H1 (cell line): ENCODE measurements around the gene MYO16. TPM values are rescaled to one million over a fixed set of nuclear protein-coding genes. Genes with fewer than 3 reads are reported as not detected.

ENCODE experiments used
- CTCF ChIA-PET: fragments of 300-600 bp; sonication (Branson Sonifier 250); formaldehyde crosslinking; loops from one replicate; lab custom pipeline; 2021; ENCODE audit not compliant: partially characterized antibody; lab: Charles Lee
- POLR2A ChIA-PET: fragments of 300-600 bp; sonication (Branson Sonifier 250); formaldehyde crosslinking; loops from one replicate; lab custom pipeline; 2021; ENCODE audit warnings: inconsistent platforms; ENCODE audit not compliant: partially characterized antibody; lab: Charles Lee
- DNase-seq, 2 experiments: peaks; one replicate each; pipeline versions ENCODE4 v3.0.0 to v3.0.0-alpha.2; 2010 to 2022; ENCODE audit warnings: low spot score in 2 of 2, low read depth in 1 of 2, mixed read lengths in 1 of 2
- FAIRE-seq: peaks from 2 replicates; lab custom pipeline; 2011; peaks lifted over from hg19 to GRCh38; lab: Jason Lieb, UNC
- H2AFZ ChIP-seq: 2 replicates; pipeline ENCODE4 v1.8.1; 2012; ENCODE audit warnings: low read length, inconsistent platforms
- H2AK5ac ChIP-seq: 2 replicates; pipeline ENCODE4 v1.6.1; 2013; ENCODE audit warnings: low read depth, low read length
- H2BK120ac ChIP-seq: replicated peaks from 2 replicates; pipeline ENCODE3; 2013; ENCODE audit warnings: low read depth, low read length, inconsistent platforms
- H2BK12ac ChIP-seq: 2 replicates; pipeline ENCODE4 v1.6.1; 2013; ENCODE audit warnings: low read depth, low read length
- H2BK15ac ChIP-seq: 2 replicates; pipeline ENCODE4 v1.6.1; 2013; ENCODE audit warnings: low read length
- H2BK20ac ChIP-seq: 2 replicates; pipeline ENCODE4 v1.6.1; 2013; ENCODE audit warnings: low read length
- H2BK5ac ChIP-seq: 2 replicates; pipeline ENCODE4 v1.6.1; 2013; ENCODE audit warnings: low read depth, low read length
- H3K14ac ChIP-seq: 2 replicates; pipeline ENCODE4 v1.6.1; 2013; ENCODE audit warnings: inconsistent platforms; ENCODE audit not compliant: insufficient read length
- H3K18ac ChIP-seq: 2 replicates; pipeline ENCODE4 v1.6.1; 2013; ENCODE audit warnings: low read length; ENCODE audit errors: extremely low read depth
- H3K23ac ChIP-seq: 2 replicates; pipeline ENCODE4 v1.6.1; 2013; ENCODE audit warnings: inconsistent platforms; ENCODE audit not compliant: insufficient read length
- H3K23me2 ChIP-seq: 2 replicates; pipeline ENCODE4 v1.6.1; 2013; ENCODE audit warnings: low read depth, low read length
- H3K27ac ChIP-seq: 2 replicates; pipeline ENCODE4 v1.6.1; 2011; ENCODE audit warnings: low read depth, low read length, inconsistent platforms
- H3K27me3 ChIP-seq, 4 experiments: replicated peaks in 1 of 4; 1 replicate in 1 of 4; 2 replicates in 3 of 4; pipeline versions ENCODE4 v1.6.1 to v1.8.1; 2011 to 2013; ENCODE audit warnings: low read length in 3 of 4, mild to moderate bottlenecking in 3 of 4, inconsistent platforms in 2 of 4, mixed read lengths in 2 of 4, moderate library complexity in 1 of 4; ENCODE audit not compliant: control insufficient read depth in 3 of 4, insufficient read depth in 3 of 4; ENCODE audit errors: extremely low read depth in 1 of 4
- H3K36me3 ChIP-seq, 4 experiments: 2 replicates each; pipeline versions ENCODE4 v1.6.1 to v1.8.1; 2011 to 2013; ENCODE audit warnings: mild to moderate bottlenecking in 4 of 4, low read length in 3 of 4, moderate library complexity in 2 of 4, control low read depth in 1 of 4, inconsistent platforms in 1 of 4; ENCODE audit not compliant: insufficient read depth in 4 of 4, control insufficient read depth in 2 of 4
- H3K4ac ChIP-seq: replicated peaks from 2 replicates; pipeline ENCODE3; 2013; ENCODE audit warnings: low read length, low read depth, mixed read lengths, inconsistent platforms; ENCODE audit not compliant: insufficient read length
- H3K4me1 ChIP-seq, 4 experiments: replicated peaks in 1 of 4; 1 replicate in 1 of 4; 2 replicates in 3 of 4; pipeline versions ENCODE4 v1.6.1 to v1.8.1; 2011 to 2013; ENCODE audit warnings: low read length in 3 of 4, inconsistent platforms in 2 of 4, mixed read lengths in 1 of 4; ENCODE audit not compliant: insufficient read depth in 4 of 4, control insufficient read depth in 3 of 4
- H3K4me2 ChIP-seq, 2 experiments: 2 replicates each; pipeline versions ENCODE4 v1.6.1 to v1.8.1; 2011 to 2013; ENCODE audit warnings: low read depth in 2 of 2, low read length in 2 of 2, control low read depth in 1 of 2, inconsistent platforms in 1 of 2, mild to moderate bottlenecking in 1 of 2; ENCODE audit not compliant: insufficient read depth in 1 of 2
- H3K4me3 ChIP-seq, 4 experiments: fragments of 200-600, 300-600 bp in 1 of 4; sonication (generic), shearing (Covaris generic), sonication (Bioruptor Twin) in 1 of 4; 2 replicates each; pipeline versions ENCODE4 v1.5.1 to v1.8.1; 2011 to 2016; ENCODE audit warnings: low read length in 4 of 4, low read depth in 3 of 4, control low read depth in 2 of 4, inconsistent platforms in 2 of 4, mild to moderate bottlenecking in 2 of 4, mixed read lengths in 1 of 4, moderate library complexity in 1 of 4; ENCODE audit not compliant: insufficient read depth in 2 of 4; ENCODE audit errors: extremely low read depth in 1 of 4
- H3K56ac ChIP-seq: replicated peaks from 2 replicates; pipeline ENCODE3; 2013; ENCODE audit warnings: low read depth, mild to moderate bottlenecking, mixed read lengths, low read length, inconsistent platforms; ENCODE audit not compliant: insufficient read length
- H3K79me1 ChIP-seq: 2 replicates; pipeline ENCODE4 v1.6.1; 2013; ENCODE audit warnings: low read depth, low read length, control low read depth
- H3K79me2 ChIP-seq, 2 experiments: 2 replicates each; pipeline versions ENCODE4 v1.6.1 to v1.8.1; 2012 to 2013; ENCODE audit warnings: low read length in 2 of 2, mild to moderate bottlenecking in 2 of 2, inconsistent platforms in 1 of 2; ENCODE audit not compliant: insufficient read depth in 2 of 2, control insufficient read depth in 1 of 2
- H3K9ac ChIP-seq, 4 experiments: replicated peaks in 1 of 4; 1 replicate in 1 of 4; 2 replicates in 3 of 4; pipeline versions ENCODE4 v1.6.1 to v1.8.1; 2011 to 2013; ENCODE audit warnings: low read depth in 3 of 4, low read length in 3 of 4, control low read depth in 2 of 4, mild to moderate bottlenecking in 2 of 4, moderate library complexity in 2 of 4, inconsistent platforms in 1 of 4; ENCODE audit errors: extremely low read depth in 1 of 4
- H3K9me3 ChIP-seq, 2 experiments: 2 replicates each; pipeline versions ENCODE4 v1.6.1 to v1.8.1; 2012 to 2013; ENCODE audit warnings: mild to moderate bottlenecking in 2 of 2, moderate library complexity in 2 of 2, control low read depth in 1 of 2, inconsistent platforms in 1 of 2, low read depth in 1 of 2, low read length in 1 of 2, mixed read lengths in 1 of 2; ENCODE audit not compliant: insufficient read depth in 2 of 2
- H4K20me1 ChIP-seq, 2 experiments: replicated peaks in 1 of 2; 2 replicates each; pipeline versions ENCODE3 to v1.8.1; 2011 to 2013; ENCODE audit warnings: inconsistent platforms in 2 of 2, low read length in 2 of 2, mild to moderate bottlenecking in 1 of 2; ENCODE audit not compliant: insufficient read depth in 2 of 2, control insufficient read depth in 1 of 2
- H4K5ac ChIP-seq: 2 replicates; pipeline ENCODE4 v1.6.1; 2013; ENCODE audit warnings: low read length, low read depth, mixed read lengths, inconsistent platforms; ENCODE audit not compliant: insufficient read length
- H4K8ac ChIP-seq: 2 replicates; pipeline ENCODE4 v1.8.0; 2013; ENCODE audit warnings: mild to moderate bottlenecking, moderate library complexity, low read length, inconsistent platforms; ENCODE audit not compliant: insufficient read depth; ENCODE audit errors: extremely low read depth
- H4K91ac ChIP-seq: replicated peaks from 2 replicates; pipeline ENCODE3; 2013; ENCODE audit warnings: low read length, mixed read lengths, inconsistent platforms; ENCODE audit not compliant: insufficient read length
- ASH2L ChIP-seq: fragments of 200-600, 300-600 bp; sonication (generic); IDR thresholded peaks from one replicate; pipeline ENCODE4 v1.7.1; 2017; ENCODE audit warnings: low read length
- BRCA1 ChIP-seq: IDR thresholded peaks from 2 replicates; pipeline ENCODE4 v1.6.1; 2012; ENCODE audit warnings: low read depth, low read length, improper control_type of control experiment
- FOSL1 ChIP-seq: IDR thresholded peaks from 2 replicates; pipeline ENCODE4 v1.6.1; 2011; ENCODE audit warnings: mild to moderate bottlenecking, low read depth, low read length, moderate library complexity; ENCODE audit not compliant: insufficient read depth
- GABPA ChIP-seq: IDR thresholded peaks from 2 replicates; pipeline ENCODE4 v1.6.1; 2011; ENCODE audit warnings: mild to moderate bottlenecking, low read length, moderate library complexity, borderline replicate concordance; ENCODE audit not compliant: insufficient read depth
- GTF2F1 ChIP-seq: IDR thresholded peaks from 2 replicates; pipeline ENCODE4 v1.6.1; 2012; ENCODE audit warnings: low read depth, low read length, improper control_type of control experiment, borderline replicate concordance
- HDAC2 ChIP-seq, 2 experiments: fragments of 300-600 bp in 1 of 2; sonication (generic) in 1 of 2; IDR thresholded peaks; 2 replicates each; pipeline ENCODE4 v1.6.1; 2011 to 2012; ENCODE audit warnings: low read depth in 2 of 2, low read length in 2 of 2, mild to moderate bottlenecking in 2 of 2, moderate library complexity in 2 of 2, borderline replicate concordance in 1 of 2, inconsistent platforms in 1 of 2
- KDM5A ChIP-seq: fragments of 200-600 bp; IDR thresholded peaks from 2 replicates; pipeline ENCODE4 v1.7.1; 2012; ENCODE audit warnings: mild to moderate bottlenecking, low read length, inconsistent platforms, mixed read lengths
- NANOG ChIP-seq: IDR thresholded peaks from 2 replicates; pipeline ENCODE4 v1.6.1; 2011; ENCODE audit warnings: low read length, low read depth, mild to moderate bottlenecking, inconsistent platforms; ENCODE audit not compliant: insufficient read depth, poor library complexity, severe bottlenecking
- RXRA ChIP-seq: IDR thresholded peaks from 2 replicates; pipeline ENCODE4 v1.6.1; 2011; ENCODE audit warnings: low read depth, mild to moderate bottlenecking, low read length, moderate library complexity; ENCODE audit not compliant: insufficient read depth
- SIX5 ChIP-seq: IDR thresholded peaks from 2 replicates; pipeline ENCODE4 v1.6.1; 2011; ENCODE audit warnings: mild to moderate bottlenecking, low read depth, low read length
- YY1 ChIP-seq: IDR thresholded peaks from 2 replicates; pipeline ENCODE4 v1.6.1; 2011; ENCODE audit warnings: low read depth, mild to moderate bottlenecking, low read length
- WGBS, 2 experiments: shearing (Covaris generic) in 1 of 2; methylation state at CpG; one replicate each; pipeline versions ENCODE4 v1.1.6 to v1.1.7; 2013 to 2015; ENCODE audit warnings: low lambda C conversion rate in 2 of 2, mixed read lengths in 2 of 2, inconsistent platforms in 1 of 2, low coverage in 1 of 2, missing lambda C conversion rate in 1 of 2; ENCODE audit not compliant: insufficient replicate concordance in 2 of 2, insufficient coverage in 1 of 2, insufficient read length in 1 of 2; ENCODE audit errors: extremely low coverage in 1 of 2, missing lambda C conversion rate in 1 of 2; 5-methylcytosine and 5-hydroxymethylcytosine counted together
- polyA plus RNA-seq, 7 experiments: library from polyadenylated mRNA; depleted of rRNA in 3 of 7; stranded (reverse) in 5 of 7; unstranded in 2 of 7; fragments of >200 nt in 5 of 7; fragments of 200-250 nt in 2 of 7; gene quantifications; 1 replicate in 5 of 7; 2 replicates in 1 of 7; 4 replicates in 1 of 7; pipeline versions ENCODE4 v1.2.1 to v1.2.3, GENCODE V29; 2011 to 2013; ENCODE audit warnings: missing spikeins in 2 of 7, mixed read lengths in 2 of 7
- total RNA-seq: library from RNA; stranded (reverse); fragmentation: NEBNext Ultra II Directional; extraction: Animal tissue kit (Norgen Biotek cat#: 25700); gene quantifications from 2 replicates; pipeline ENCODE4 v1.2.1, GENCODE V29; 2021
- TF ChIP-seq, protein P1 (sequence below): IDR thresholded peaks from 2 replicates; pipeline ENCODE4 v1.6.1; 2011; ENCODE audit warnings: low read depth, mild to moderate bottlenecking, low read length; ENCODE audit not compliant: insufficient read depth
- TF ChIP-seq, protein P2 (sequence below): IDR thresholded peaks from 2 replicates; pipeline ENCODE4 v1.6.1; 2012; ENCODE audit warnings: inconsistent platforms

The MYO16 gene
- total and polyA plus RNA-seq, 2 of the 8 experiments (the other 6 are each of a cell fraction or from before 2014, with no cell fraction given) = 0.02 to 0.22 TPM

DNA sequence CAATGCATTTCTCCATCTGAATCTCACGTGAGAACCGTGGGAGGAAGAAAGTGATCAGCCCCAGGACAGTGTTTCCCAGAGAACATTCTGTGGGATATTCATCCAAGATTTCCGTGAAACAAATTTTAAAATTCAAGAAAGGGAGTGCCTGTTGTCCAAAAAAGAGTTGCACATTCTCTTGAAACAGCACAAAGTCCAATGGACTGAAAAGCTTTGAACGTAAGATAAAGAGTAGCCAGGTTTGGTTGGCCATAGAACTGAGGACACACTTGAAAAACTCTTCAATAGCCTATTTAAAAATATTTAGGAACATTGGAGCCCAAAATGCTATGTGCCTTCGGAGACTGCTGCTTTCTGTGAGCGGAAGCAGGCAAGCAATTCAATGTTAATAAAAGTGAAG lies 353.9 kb downstream of the MYO16 start:
- Histone ChIP-seq H4K8ac (no peak overlapping the region), H3K4ac (no peak overlapping the region), H3K56ac (no peak overlapping the region), H3K4me3 (no peak overlapping the region), H3K23me2 (no peaks in the 10 kb centered on the region), H3K9ac (no peak overlapping the region), H3K4me1 (peaks cover 0 to 8% (median 4%) of the 10 kb centered on the region in 4 experiments; a peak in 5 of 7 replicates), H4K5ac (no peak overlapping the region), H2BK20ac (no peak overlapping the region), H3K27me3 (no peaks in the 10 kb centered on the region), H2BK15ac (no peak overlapping the region), H2BK120ac (no peak overlapping the region), H2AFZ (no peak overlapping the region), H4K20me1 (no peaks in the 10 kb centered on the region), H3K4me2 (no peak overlapping the region), H3K9me3 (no peaks in the 10 kb centered on the region), H3K14ac (no peak overlapping the region), H3K18ac (no peak overlapping the region), H3K36me3 (no peaks in the 10 kb centered on the region), H2BK12ac (no peak overlapping the region), H3K27ac (no peak overlapping the region), H3K23ac (no peak overlapping the region), H2AK5ac (no peak overlapping the region), H4K91ac (no peak overlapping the region), H2BK5ac (no peak overlapping the region), H3K79me2 (no peaks in the 10 kb centered on the region), H3K79me1 (no peaks in the 10 kb centered on the region)
- ChIA-PET CTCF (interaction anchor here (1.2 kb wide), 1 partner anchor 22 kb away, joined by 4 read pairs; no protein-coding TSS in a partner anchor), POLR2A (no interaction called here)
- FAIRE-seq = no peak
- WGBS, 2 experiments = 94% methylated on average over 6 of the region's 6 CpGs; no CpG with 5 or more reads in 1 of the 2 experiments
- DNase-seq = no peak
- TF ChIP-seq GABPA (no peak), ASH2L (no peak), RXRA (no peak), GTF2F1 (no peak), YY1 (no peak), KDM5A (no peak), NANOG (no peak), SIX5 (no peak), HDAC2 (IDR thresholded peaks at IDR 0.05; ENCODE audit: borderline replicate concordance in 1 of 2, low read depth in 2 of 2, low read length in 2 of 2) (no peak), FOSL1 (no peak), BRCA1 (no peak)
- TF ChIP-seq, protein P1, sequence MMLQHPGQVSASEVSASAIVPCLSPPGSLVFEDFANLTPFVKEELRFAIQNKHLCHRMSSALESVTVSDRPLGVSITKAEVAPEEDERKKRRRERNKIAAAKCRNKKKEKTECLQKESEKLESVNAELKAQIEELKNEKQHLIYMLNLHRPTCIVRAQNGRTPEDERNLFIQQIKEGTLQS = no peak
- TF ChIP-seq, protein P2, sequence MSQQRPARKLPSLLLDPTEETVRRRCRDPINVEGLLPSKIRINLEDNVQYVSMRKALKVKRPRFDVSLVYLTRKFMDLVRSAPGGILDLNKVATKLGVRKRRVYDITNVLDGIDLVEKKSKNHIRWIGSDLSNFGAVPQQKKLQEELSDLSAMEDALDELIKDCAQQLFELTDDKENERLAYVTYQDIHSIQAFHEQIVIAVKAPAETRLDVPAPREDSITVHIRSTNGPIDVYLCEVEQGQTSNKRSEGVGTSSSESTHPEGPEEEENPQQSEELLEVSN = no peak
